ENCODE measurements around the gene TPPP.

DNA sequence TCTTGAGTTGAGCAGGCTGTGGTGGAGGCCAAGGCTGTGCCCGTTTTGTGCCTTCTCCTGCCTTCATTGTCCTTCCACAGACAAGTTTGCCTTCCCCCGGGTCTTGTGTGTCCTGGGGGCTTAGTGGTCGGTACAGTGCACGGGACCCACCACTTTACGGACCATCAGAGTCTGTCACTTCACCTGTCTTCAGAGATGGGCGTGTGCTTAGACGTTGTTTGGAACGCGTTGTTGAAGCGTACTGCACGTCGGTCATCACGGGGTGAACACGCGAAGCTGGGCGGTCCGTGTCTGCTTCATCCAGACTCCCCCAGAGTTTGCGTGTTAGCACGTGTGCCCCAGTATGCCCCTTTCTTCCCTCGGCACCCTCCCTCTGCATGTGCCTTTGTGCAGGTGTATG is 56.2 kb downstream of the TPPP start:
- TF ChIP-seq, protein P1, sequence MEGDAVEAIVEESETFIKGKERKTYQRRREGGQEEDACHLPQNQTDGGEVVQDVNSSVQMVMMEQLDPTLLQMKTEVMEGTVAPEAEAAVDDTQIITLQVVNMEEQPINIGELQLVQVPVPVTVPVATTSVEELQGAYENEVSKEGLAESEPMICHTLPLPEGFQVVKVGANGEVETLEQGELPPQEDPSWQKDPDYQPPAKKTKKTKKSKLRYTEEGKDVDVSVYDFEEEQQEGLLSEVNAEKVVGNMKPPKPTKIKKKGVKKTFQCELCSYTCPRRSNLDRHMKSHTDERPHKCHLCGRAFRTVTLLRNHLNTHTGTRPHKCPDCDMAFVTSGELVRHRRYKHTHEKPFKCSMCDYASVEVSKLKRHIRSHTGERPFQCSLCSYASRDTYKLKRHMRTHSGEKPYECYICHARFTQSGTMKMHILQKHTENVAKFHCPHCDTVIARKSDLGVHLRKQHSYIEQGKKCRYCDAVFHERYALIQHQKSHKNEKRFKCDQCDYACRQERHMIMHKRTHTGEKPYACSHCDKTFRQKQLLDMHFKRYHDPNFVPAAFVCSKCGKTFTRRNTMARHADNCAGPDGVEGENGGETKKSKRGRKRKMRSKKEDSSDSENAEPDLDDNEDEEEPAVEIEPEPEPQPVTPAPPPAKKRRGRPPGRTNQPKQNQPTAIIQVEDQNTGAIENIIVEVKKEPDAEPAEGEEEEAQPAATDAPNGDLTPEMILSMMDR (IDR thresholded peaks at IDR 0.05; ENCODE audit: low read depth, low read length, poor library complexity, severe bottlenecking): no peak
- no peak for TF ChIP-seq EZH2phosphoT487 (IDR thresholded peaks at IDR 0.05; ENCODE audit: borderline replicate concordance, low read length)

All from DOHH2 (cell line).